Urinary bladder (tissue), 4 donors: ENCODE measurements around the gene TRAPPC5. TPM values are rescaled to one million over a fixed set of nuclear protein-coding genes. Genes with fewer than 3 reads are reported as not detected.

Experiments used
- DNase-seq: peaks from one replicate; pipeline ENCODE4 v3.0.0-alpha.2; 2015; ENCODE audit errors: extremely low spot score
- H3K27ac ChIP-seq: one replicate; pipeline ENCODE4 v1.5.1; 2013; ENCODE audit warnings: low read depth, mild to moderate bottlenecking, moderate library complexity
- H3K36me3 ChIP-seq: one replicate; pipeline ENCODE4 v1.6.1; 2013; ENCODE audit warnings: mild to moderate bottlenecking, moderate library complexity; ENCODE audit not compliant: insufficient read depth
- H3K4me1 ChIP-seq: one replicate; pipeline ENCODE4 v1.6.1; 2013; ENCODE audit warnings: mild to moderate bottlenecking, moderate library complexity; ENCODE audit not compliant: insufficient read depth
- H3K4me3 ChIP-seq: one replicate; pipeline ENCODE4 v1.5.1; 2013; ENCODE audit warnings: low read depth, low read length
- WGBS: extraction: QIAGEN DNeasy Blood & Tissue Kit; methylation state at CpG from one replicate; pipeline ENCODE4 v1.1.7; 2013; 5-methylcytosine and 5-hydroxymethylcytosine counted together
- polyA plus RNA-seq: library from polyadenylated mRNA; stranded (reverse); fragments of 200-250 nt; gene quantifications from one replicate; pipeline ENCODE4 v1.2.3, GENCODE V29; 2013
- total RNA-seq: library from RNA; depleted of rRNA; stranded (reverse); fragments of >200 nt; gene quantifications from one replicate; pipeline ENCODE4 v1.2.3, GENCODE V29; 2014
- donor health status: healthy with polysubstance abuse.
- donor health status: healthy.

TRAPPC5 gene
- total RNA-seq = 21.6 TPM
- 112 TPM for polyA plus RNA-seq

GRCh38 chr19:7680606-7681339 is at the start of gene TRAPPC5:
Gene TRAPPC5 (plus strand): TSS chr19:7680833. CDS start chr19:7682254, 1,421 bp downstream.
- Histone ChIP-seq H3K4me3 (peak within 1 kb of the TSS; percentile 95), H3K4me1 (no peaks in the 10 kb centered on the region), H3K27ac (peak within 1 kb of the TSS; percentile 79), H3K36me3 (no peaks in the 10 kb centered on the region)
- WGBS = under 1% methylated on average over 79 of the region's 79 CpGs
- peak; percentile 41 for DNase-seq

- no peak for DNase-seq
- H3K4me1 ChIP-seq = no peaks in the 10 kb centered on the region
- no peak overlapping the region for H3K4me3 ChIP-seq
- H3K36me3 ChIP-seq = no peaks in the 10 kb centered on the region
- 92% methylated on average over 12 of the region's 12 CpGs for WGBS
- no peak overlapping the region for H3K27ac ChIP-seq
These were observed 49.1 kb upstream of the TRAPPC5 start for GRCh38 chr19:7631577-7631976.

GRCh38 chr19:7632340-7633203 is 48.1 kb upstream of the TRAPPC5 start:
- Histone ChIP-seq H3K36me3 (no peaks in the 10 kb centered on the region), H3K4me1 (no peaks in the 10 kb centered on the region), H3K27ac (no peak overlapping the region), H3K4me3 (no peak overlapping the region)
- 92% methylated on average over 40 of the region's 40 CpGs for WGBS
- DNase-seq = no peak

- H3K27ac ChIP-seq = no peak within 1 kb of the TSS
- H3K36me3 ChIP-seq = no peaks in the 10 kb centered on the region
- DNase-seq = no peak
- H3K4me1 ChIP-seq = no peaks in the 10 kb centered on the region
- H3K4me3 ChIP-seq = no peak within 1 kb of the TSS
- 48% methylated on average over 2 of the region's 2 CpGs for WGBS
These were observed 46.9 kb upstream of the TRAPPC5 start, which contains the start of gene PCP2 for GRCh38 chr19:7633698-7634097. Gene PCP2 (minus strand): TSS chr19:7633719. CDS start chr19:7633457, 262 bp downstream.

GRCh38 chr19:7635670-7636069 is 45.0 kb upstream of the TRAPPC5 start:
- no peaks in the 10 kb centered on the region for H3K4me1 ChIP-seq
- H3K36me3 ChIP-seq = no peaks in the 10 kb centered on the region
- H3K4me3 ChIP-seq = no peak overlapping the region
- no peak for DNase-seq
- WGBS = 65% methylated on average over 6 of the region's 6 CpGs
- no peak overlapping the region for H3K27ac ChIP-seq

- Histone ChIP-seq H3K27ac (no peak overlapping the region), H3K4me3 (no peak overlapping the region), H3K36me3 (no peaks in the 10 kb centered on the region), H3K4me1 (no peaks in the 10 kb centered on the region)
- 66% methylated on average over 16 of the region's 16 CpGs for WGBS
- DNase-seq = no peak
These were observed 44.3 kb upstream of the TRAPPC5 start for GRCh38 chr19:7636317-7636690.

- DNase-seq = no peak
- 6% methylated on average over 61 of the region's 61 CpGs for WGBS
- Histone ChIP-seq H3K36me3 (no peaks in the 10 kb centered on the region), H3K4me1 (no peaks in the 10 kb centered on the region), H3K27ac (peak within 1 kb of the TSS; percentile 67), H3K4me3 (peak within 1 kb of the TSS; percentile 47)
These were observed 43.8 kb upstream of the TRAPPC5 start, which contains the start of gene STXBP2 for GRCh38 chr19:7636691-7637373. Gene STXBP2 (plus strand): TSS chr19:7637110. CDS start chr19:7637150, 40 bp downstream.

GRCh38 chr19:7637374-7638256 is 43.0 kb upstream of the TRAPPC5 start:
- 36% methylated on average over 30 of the region's 30 CpGs for WGBS
- no peak for DNase-seq
- Histone ChIP-seq H3K36me3 (no peaks in the 10 kb centered on the region), H3K27ac (peak overlapping the region; percentile 67), H3K4me3 (peak overlapping the region; percentile 47), H3K4me1 (no peaks in the 10 kb centered on the region)

GRCh38 chr19:7638802-7639465 is 41.7 kb upstream of the TRAPPC5 start:
- no peak for DNase-seq
- Histone ChIP-seq H3K27ac (no peak overlapping the region), H3K36me3 (no peaks in the 10 kb centered on the region), H3K4me3 (no peak overlapping the region), H3K4me1 (no peaks in the 10 kb centered on the region)
- 68% methylated on average over 12 of the region's 12 CpGs for WGBS

GRCh38 chr19:7639863-7640348 is 40.7 kb upstream of the TRAPPC5 start:
- Histone ChIP-seq H3K27ac (no peak overlapping the region), H3K4me1 (no peaks in the 10 kb centered on the region), H3K4me3 (no peak overlapping the region), H3K36me3 (no peaks in the 10 kb centered on the region)
- no peak for DNase-seq
- WGBS = 96% methylated on average over 13 of the region's 13 CpGs

- H3K4me3 ChIP-seq = no peak overlapping the region
- H3K4me1 ChIP-seq = no peaks in the 10 kb centered on the region
- H3K36me3 ChIP-seq = no peaks in the 10 kb centered on the region
- H3K27ac ChIP-seq = no peak overlapping the region
- 88% methylated on average over 11 of the region's 11 CpGs for WGBS
- DNase-seq = no peak
These were observed 39.8 kb upstream of the TRAPPC5 start for GRCh38 chr19:7640803-7641202.
